Ovary (tissue), 9 donors: ENCODE results near the gene TRUB1. TPM values are rescaled to one million over a fixed set of nuclear protein-coding genes. Genes with fewer than 3 reads are reported as not detected.
"Not testable (repeated sequence)": the region's sequence is repeated elsewhere in the genome, so short reads cannot be mapped to it uniquely, and the experiment has no call there.

ENCODE experiments used
- DNase-seq, 5 donors: peaks; one replicate each; pipeline ENCODE4 v3.0.0-alpha.2; 2019 to 2020
- H3K27ac ChIP-seq, 2 donors: fragments of 200-600 bp; one replicate each; pipeline versions ENCODE4 v1.5.1 to v1.8.0; 2019 to 2022
- H3K27me3 ChIP-seq: fragments of 200-600 bp; one replicate; pipeline ENCODE4 v1.8.0; 2022
- H3K36me3 ChIP-seq: fragments of 200-600 bp; sonication (generic); one replicate; pipeline ENCODE4 v1.5.1; 2019
- H3K4me1 ChIP-seq: one replicate; pipeline ENCODE4 v1.8.1; 2013; ENCODE audit warnings: mild to moderate bottlenecking, moderate library complexity; ENCODE audit not compliant: insufficient read depth
- H3K4me3 ChIP-seq: fragments of 200-600 bp; sonication (generic); one replicate; pipeline ENCODE4 v1.5.1; 2017
- H3K9me3 ChIP-seq, 2 donors: fragments of 200-600 bp in 1 of 2; sonication (generic) in 1 of 2; one replicate each; pipeline versions ENCODE4 v1.5.1 to v1.8.1; 2013 to 2019; ENCODE audit warnings: mild to moderate bottlenecking in 1 of 2, moderate library complexity in 1 of 2
- CTCF ChIP-seq, 3 donors: fragments of 450-650 bp in 2 of 3; fragments of 200-600 bp in 1 of 3; IDR thresholded peaks; one replicate each; pipeline versions ENCODE4 v1.5.1 to v1.8.0; 2016 to 2022; ENCODE audit warnings: antibody characterized with exemption in 3 of 3, mild to moderate bottlenecking in 1 of 3
- EP300 ChIP-seq: sonication (generic); formaldehyde crosslinking; IDR thresholded peaks from one replicate; pipeline ENCODE4 v1.6.1; 2017; ENCODE audit warnings: antibody characterized with exemption
- POLR2A ChIP-seq: fragments of 450-650 bp; IDR thresholded peaks from one replicate; pipeline ENCODE4 v1.6.1; 2017; ENCODE audit warnings: antibody characterized with exemption, mild to moderate bottlenecking, moderate library complexity
- WGBS, 3 donors: extraction: QIAGEN DNeasy Blood & Tissue Kit in 1 of 3; methylation state at CpG; one replicate each; pipeline versions ENCODE4 v1.1.5 to v1.1.7; 2013 to 2017; 5-methylcytosine and 5-hydroxymethylcytosine counted together
- intact Hi-C, 4 donors: fragments of 100-400 bp; cut with DNase I; formaldehyde crosslinking; loops; one replicate each; pipeline versions ENCODE4 v1.11.0 to v1.15.1; 2022 to 2023
- polyA plus RNA-seq, 2 donors: library from polyadenylated mRNA; stranded (reverse); fragments of 200-250 nt in 1 of 2; fragments of 350-450 nt in 1 of 2; fragmentation: Illumina TruSeq in 1 of 2; extraction: RNeasy Lipid Tissue Mini Kit (QIAGEN cat#74804) in 1 of 2; gene quantifications; one replicate each; pipeline ENCODE4 v1.2.3, GENCODE V29; 2013 to 2014
- total RNA-seq, 7 donors: library from RNA; depleted of rRNA in 2 of 7; stranded (reverse); fragments of >200 nt in 2 of 7; fragmentation: NEBNext Ultra II Directional in 3 of 7; extraction: Animal tissue kit (Norgen Biotek cat#: 25700) in 3 of 7; gene quantifications; one replicate each; pipeline versions ENCODE4 v1.1.0 to v1.2.4, GENCODE V29; 2016 to 2023
- donor health status: DM: no; HTN: no; CAD: no; lungs with moderate emphysema.
- donor health status: DM: no; HTN: no; CAD: no.
- donor health status: Bipolar disorder and iron deficiency.
- donor health status: DM: yes; HTN: yes; CAD: no.
- donor health status: DM: no; HTN: no; CAD: no.
- donor health status: DM: yes; HTN: yes; CAD: no.

Gene TRUB1
- total and polyA plus RNA-seq, 9 donors: 9.6 to 36.1 (median 17.4) TPM

GRCh38 chr10:114932225-114932624, 5.8 kb upstream of the TRUB1 start:
- intact Hi-C loops: no loop called here
- TF ChIP-seq EP300 (no peak), POLR2A (no peak), CTCF (IDR thresholded peaks at IDR 0.05) (no peak)
- Histone ChIP-seq H3K4me3 (no peak overlapping the region), H3K36me3 (no peaks in the 10 kb centered on the region), H3K4me1 (no peaks in the 10 kb centered on the region), H3K27me3 (no peaks in the 10 kb centered on the region), H3K27ac (no peak overlapping the region), H3K9me3 (no peaks in the 10 kb centered on the region)
- DNase-seq: no peak

- intact Hi-C loops: no loop called here
- no peak overlapping the region for H3K27ac ChIP-seq
- no peaks in the 10 kb centered on the region for H3K27me3 ChIP-seq
- no peaks in the 10 kb centered on the region for H3K36me3 ChIP-seq
- DNase-seq: no peak
- H3K9me3 ChIP-seq: no peaks in the 10 kb centered on the region
- H3K4me1 ChIP-seq: no peaks in the 10 kb centered on the region
- no peak for TF ChIP-seq EP300
- no peak for TF ChIP-seq POLR2A
- TF ChIP-seq CTCF (IDR thresholded peaks at IDR 0.05): no peak
- WGBS, 3 donors: 38 to 67% (median 55%) methylated on average over 2 of the region's 2 CpGs
- H3K4me3 ChIP-seq: no peak overlapping the region
These were observed 5.0 kb upstream of the TRUB1 start for GRCh38 chr10:114932945-114933344.

- intact Hi-C loops: no loop called here
- H3K4me3 ChIP-seq: no peak overlapping the region
- H3K9me3 ChIP-seq: no peaks in the 10 kb centered on the region
- H3K27ac ChIP-seq: no peak overlapping the region
- 87 to 93% (median 92%) methylated on average over 5 of the region's 5 CpGs for WGBS, 3 donors
- H3K4me1 ChIP-seq: no peaks in the 10 kb centered on the region
- H3K27me3 ChIP-seq: no peaks in the 10 kb centered on the region
- no peaks in the 10 kb centered on the region for H3K36me3 ChIP-seq
- no peak for TF ChIP-seq EP300
- TF ChIP-seq CTCF (IDR thresholded peaks at IDR 0.05): no peak
- TF ChIP-seq POLR2A: no peak
- DNase-seq: no peak
These were observed 4.4 kb upstream of the TRUB1 start for GRCh38 chr10:114933588-114933987.

GRCh38 chr10:114933995-114934394, 4.0 kb upstream of the TRUB1 start:
- H3K4me3 ChIP-seq, H3K27me3 ChIP-seq, H3K4me1 ChIP-seq, H3K36me3 ChIP-seq, H3K9me3 ChIP-seq, DNase-seq, intact Hi-C loops, H3K27ac ChIP-seq: not testable (repeated sequence)
- WGBS, 3 donors: 75 to 100% (median 80%) methylated on average over 3 of the region's 3 CpGs

GRCh38 chr10:114938856-114939193, 830 bp downstream of the TRUB1 start:
- Histone ChIP-seq H3K36me3 (no peaks in the 10 kb centered on the region), H3K4me1 (peaks cover 5% of the 10 kb centered on the region), H3K27me3 (no peaks in the 10 kb centered on the region), H3K27ac (no peak overlapping the region), H3K9me3 (no peaks in the 10 kb centered on the region), H3K4me3 (peak overlapping the region; percentile 89)
- intact Hi-C loops: no loop called here
- TF ChIP-seq POLR2A (no peak), CTCF (IDR thresholded peaks at IDR 0.05) (no peak), EP300 (no peak)
- WGBS, 3 donors: 4 to 15% (median 6%) methylated on average over 5 of the region's 5 CpGs
- DNase-seq: no peak
